Measurements from ENCODE around the gene BLVRA. TPM values are rescaled to one million over a fixed set of nuclear protein-coding genes. Genes with fewer than 3 reads are reported as not detected.

BLVRA gene
- total RNA-seq, 1 donor from 2014 or later = 19.3 TPM

GRCh38 chr7:43764039-43764761 is 5.7 kb downstream of the BLVRA start:
- Mint-ChIP-seq H3K4me1 (ENCODE audit: unreplicated experiment) (peaks cover 20% of the 10 kb centered on the region), H3K36me3 (no peaks in the 10 kb centered on the region), H3K27me3 (peaks cover 10% of the 10 kb centered on the region), H3K4me3 (no peak overlapping the region), H3K27ac (peak overlapping the region; percentile 31), H3K9me3 (no peaks in the 10 kb centered on the region)
- no peak for TF ChIP-seq CTCF (conservative IDR thresholded peaks at IDR 0.05)
- no peak for DNase-seq (ENCODE audit: extremely low spot score, unreplicated experiment)

GRCh38 chr7:43764807-43765491 is 6.5 kb downstream of the BLVRA start:
- no peaks in the 10 kb centered on the region for H3K9me3 Mint-ChIP-seq

GRCh38 chr7:43766564-43766963 is 8.1 kb downstream of the BLVRA start:
- peaks cover 20% of the 10 kb centered on the region for H3K4me1 Mint-ChIP-seq (ENCODE audit: unreplicated experiment)
- DNase-seq (ENCODE audit: extremely low spot score, unreplicated experiment) = peak; percentile 42
- H3K27ac Mint-ChIP-seq = no peak overlapping the region

More at GRCh38 chr7:43764807-43765491, 6.5 kb downstream of the BLVRA start:
- peaks cover 7% of the 10 kb centered on the region for H3K27me3 Mint-ChIP-seq
- no peaks in the 10 kb centered on the region for H3K36me3 Mint-ChIP-seq
- H3K27ac Mint-ChIP-seq = peak overlapping the region; percentile 28
- TF ChIP-seq CTCF (conservative IDR thresholded peaks at IDR 0.05) = no peak
- H3K4me1 Mint-ChIP-seq (ENCODE audit: unreplicated experiment) = peaks cover 20% of the 10 kb centered on the region
- no peak overlapping the region for H3K4me3 Mint-ChIP-seq
- DNase-seq (ENCODE audit: extremely low spot score, unreplicated experiment) = no peak

GRCh38 chr7:43767311-43767710 is 8.8 kb downstream of the BLVRA start:
- TF ChIP-seq CTCF (conservative IDR thresholded peaks at IDR 0.05) = no peak
- no peaks in the 10 kb centered on the region for H3K9me3 Mint-ChIP-seq
- H3K36me3 Mint-ChIP-seq = no peaks in the 10 kb centered on the region
- H3K4me1 Mint-ChIP-seq (ENCODE audit: unreplicated experiment) = peaks cover 20% of the 10 kb centered on the region
- peak; percentile 11 for DNase-seq (ENCODE audit: extremely low spot score, unreplicated experiment)
- H3K4me3 Mint-ChIP-seq = no peak overlapping the region
- H3K27me3 Mint-ChIP-seq = no peaks in the 10 kb centered on the region
- no peak overlapping the region for H3K27ac Mint-ChIP-seq

More at GRCh38 chr7:43766564-43766963, 8.1 kb downstream of the BLVRA start:
- no peak overlapping the region for H3K4me3 Mint-ChIP-seq
- no peaks in the 10 kb centered on the region for H3K9me3 Mint-ChIP-seq
- TF ChIP-seq CTCF (conservative IDR thresholded peaks at IDR 0.05) = no peak
- peaks cover 3% of the 10 kb centered on the region for H3K27me3 Mint-ChIP-seq
- no peaks in the 10 kb centered on the region for H3K36me3 Mint-ChIP-seq

GRCh38 chr7:43768201-43768886 is 9.9 kb downstream of the BLVRA start:
- Mint-ChIP-seq H3K27me3 (no peaks in the 10 kb centered on the region), H3K4me1 (ENCODE audit: unreplicated experiment) (peaks cover 14% of the 10 kb centered on the region)
- TF ChIP-seq CTCF (conservative IDR thresholded peaks at IDR 0.05) = no peak

More at GRCh38 chr7:43768201-43768886, 9.9 kb downstream of the BLVRA start:
- Mint-ChIP-seq H3K27ac (no peak overlapping the region), H3K9me3 (no peaks in the 10 kb centered on the region), H3K4me3 (no peak overlapping the region), H3K36me3 (no peaks in the 10 kb centered on the region)
- peak; percentile 34 for DNase-seq (ENCODE audit: extremely low spot score, unreplicated experiment)

All from type B pancreatic cell (in vitro differentiated cells).